GM23338 (cell line): ENCODE measurements around the gene JDP2. TPM values are rescaled to one million over a fixed set of nuclear protein-coding genes. Genes with fewer than 3 reads are reported as not detected.

Experiments used
- ATAC-seq: fragments of 200-7000 bp; cut with Tn5 transposase; 3 replicates; pipeline ENCODE4 v1.9.1; 2020
- DNase-seq: peaks from one replicate; pipeline ENCODE4 v3.0.0-alpha.2; 2015; ENCODE audit warnings: low spot score
- H2AFZ ChIP-seq: fragments of 200-600 bp; sonication (generic); 2 replicates; pipeline ENCODE4 v1.8.0; 2016; ENCODE audit warnings: antibody characterized with exemption, mild to moderate bottlenecking, moderate library complexity
- H3F3A ChIP-seq: fragments of 200-600 bp; sonication (generic); replicated peaks from 2 replicates; pipeline ENCODE4 v1.8.0; 2017; ENCODE audit warnings: antibody characterized with exemption, mixed run types, low read depth
- H3K27ac ChIP-seq: fragments of 200-600 bp; sonication (generic); 2 replicates; pipeline ENCODE4 v1.6.1; 2016; ENCODE audit warnings: low read depth
- H3K27me3 ChIP-seq: fragments of 200-600 bp; sonication (generic); 2 replicates; pipeline ENCODE4 v1.8.0; 2016; ENCODE audit warnings: mild to moderate bottlenecking, mixed run types, moderate library complexity; ENCODE audit not compliant: insufficient read depth
- H3K36me3 ChIP-seq: fragments of 200-600 bp; sonication (generic); 2 replicates; pipeline ENCODE4 v1.8.0; 2016; ENCODE audit warnings: mild to moderate bottlenecking; ENCODE audit not compliant: insufficient read depth
- H3K4me1 ChIP-seq: fragments of 200-600 bp; sonication (generic); 2 replicates; pipeline ENCODE4 v1.8.0; 2016; ENCODE audit warnings: mild to moderate bottlenecking, moderate library complexity; ENCODE audit not compliant: insufficient read depth
- H3K4me2 ChIP-seq: fragments of 200-600 bp; sonication (generic); 2 replicates; pipeline ENCODE4 v1.7.1; 2017; ENCODE audit warnings: mixed run types
- H3K4me3 ChIP-seq: fragments of 200-600 bp; sonication (generic); 2 replicates; pipeline ENCODE4 v1.6.1; 2016; ENCODE audit warnings: mixed run types
- H3K79me2 ChIP-seq: fragments of 200-600 bp; sonication (generic); replicated peaks from 2 replicates; pipeline ENCODE4 v1.8.0; 2017; ENCODE audit warnings: mild to moderate bottlenecking; ENCODE audit not compliant: insufficient read depth
- H3K9me2 ChIP-seq: fragments of 200-600 bp; sonication (generic); 2 replicates; pipeline ENCODE4 v1.8.0; 2017; ENCODE audit not compliant: insufficient read depth
- H4K20me1 ChIP-seq: fragments of 200-600 bp; sonication (generic); replicated peaks from 2 replicates; pipeline ENCODE4 v1.8.0; 2017; ENCODE audit warnings: mild to moderate bottlenecking; ENCODE audit not compliant: insufficient read depth
- H3K27ac Mint-ChIP-seq: 2 replicates; pipeline ENCODE4 v1.8.0; 2020; ENCODE audit warnings: inconsistent platforms, mild to moderate bottlenecking, moderate library complexity, mixed read lengths
- H3K27me3 Mint-ChIP-seq: 3 replicates; pipeline ENCODE4 v1.8.0; 2022; ENCODE audit warnings: low read depth, mild to moderate bottlenecking, moderate library complexity, mixed read lengths, inconsistent platforms; ENCODE audit not compliant: insufficient read depth, poor library complexity
- H3K36me3 Mint-ChIP-seq: 3 replicates; pipeline ENCODE4 v1.8.0; 2021; ENCODE audit warnings: low read depth, mild to moderate bottlenecking, inconsistent platforms, moderate library complexity, mixed read lengths
- H3K4me1 Mint-ChIP-seq: 3 replicates; pipeline ENCODE4 v1.8.0; 2020; ENCODE audit warnings: mild to moderate bottlenecking, inconsistent platforms, mixed read lengths
- H3K4me3 Mint-ChIP-seq: 3 replicates; pipeline ENCODE4 v1.8.0; 2021; ENCODE audit warnings: moderate library complexity, mild to moderate bottlenecking, inconsistent platforms, mixed read lengths
- H3K9me3 Mint-ChIP-seq: 3 replicates; pipeline ENCODE4 v1.8.0; 2020; ENCODE audit warnings: moderate library complexity, mild to moderate bottlenecking, inconsistent platforms, mixed read lengths
- CTCF ChIP-seq, 2 experiments: fragments of 200-600 bp in 1 of 2; sonication (generic) in 1 of 2; conservative IDR thresholded peaks; 2 replicates each; pipeline versions ENCODE4 v1.5.1 to v1.6.1; 2016 to 2017; ENCODE audit warnings: antibody characterized with exemption in 2 of 2, low read depth in 2 of 2, mild to moderate bottlenecking in 2 of 2, moderate library complexity in 1 of 2
- EZH2 ChIP-seq: fragments of 200-600 bp; sonication (generic); IDR thresholded peaks from one replicate; pipeline ENCODE4 v1.8.0; 2017; ENCODE audit warnings: antibody characterized with exemption, mild to moderate bottlenecking, low read depth; ENCODE audit not compliant: unreplicated experiment
- EZH2phosphoT487 ChIP-seq: fragments of 200-600 bp; sonication (generic); IDR thresholded peaks from one replicate; pipeline ENCODE4 v1.8.1; 2018; ENCODE audit warnings: antibody characterized with exemption; ENCODE audit not compliant: unreplicated experiment
- JUNB ChIP-seq: IDR thresholded peaks from one replicate; pipeline ENCODE4 v1.6.1; 2016; ENCODE audit warnings: antibody characterized with exemption; ENCODE audit not compliant: unreplicated experiment
- POLR2AphosphoS5 ChIP-seq: IDR thresholded peaks from 2 replicates; pipeline ENCODE4 v1.6.1; 2016; ENCODE audit warnings: antibody characterized with exemption, low read depth
- REST ChIP-seq: IDR thresholded peaks from one replicate; pipeline ENCODE4 v1.6.1; 2018; ENCODE audit warnings: antibody characterized with exemption; ENCODE audit not compliant: unreplicated experiment
- STAT1 ChIP-seq: IDR thresholded peaks from one replicate; pipeline ENCODE4 v1.6.1; 2016; ENCODE audit warnings: antibody characterized with exemption; ENCODE audit not compliant: unreplicated experiment
- ZNF114 ChIP-seq: fragments of 250-450 bp; sonication (Bioruptor Pico); IDR thresholded peaks from 2 replicates; pipeline ENCODE4 v1.5.0; 2020; ENCODE audit warnings: mild to moderate bottlenecking, moderate library complexity
- ZNF331 ChIP-seq: fragments of 250-450 bp; sonication (Bioruptor Pico); IDR thresholded peaks from 2 replicates; pipeline ENCODE4 v1.5.0; 2020; ENCODE audit warnings: low read depth, mild to moderate bottlenecking, moderate library complexity
- ZNF462 ChIP-seq: fragments of 250-450 bp; sonication (Bioruptor Pico); IDR thresholded peaks from 2 replicates; pipeline ENCODE4 v1.5.0; 2020; ENCODE audit warnings: mild to moderate bottlenecking, moderate library complexity
- polyA plus RNA-seq: library from polyadenylated mRNA; unstranded; fragments of >200 nt; fragmentation: Nextera tagmentation; extraction: Ambion mirVana; gene quantifications from 2 replicates; pipeline ENCODE4 v1.2.1, GENCODE V29; 2016
- total RNA-seq: library from RNA; depleted of rRNA; stranded (reverse); fragments of >200 nt; shearing (Covaris generic); gene quantifications from 2 replicates; pipeline ENCODE4 v1.2.3, GENCODE V29; 2014

JDP2 gene
- total and polyA plus RNA-seq, 2 experiments from 2014 or later, result 12.5 to 38.9 TPM

GRCh38 chr14:75519826-75520728 is 92.3 kb downstream of the JDP2 start (continued):
- TF ChIP-seq ZNF462 (CRISPR knock-in tag), result no peak
- TF ChIP-seq EZH2phosphoT487, result no peak

GRCh38 chr14:75520852-75521251 is 93.0 kb downstream of the JDP2 start:
- H3K36me3 Mint-ChIP-seq, result no peaks in the 10 kb centered on the region
- Histone ChIP-seq H4K20me1 (no peaks in the 10 kb centered on the region), H3K4me2 (no peak overlapping the region), H3K36me3 (no peaks in the 10 kb centered on the region), H3K27me3 (no peaks in the 10 kb centered on the region), H3K79me2 (no peaks in the 10 kb centered on the region), H3K4me1 (peaks cover 7% of the 10 kb centered on the region; the same call in 1 of the 2 replicates), H3K27ac (no peak overlapping the region), H3K9me2 (peaks cover 3% of the 10 kb centered on the region; the same call in 1 of the 2 replicates), H3K4me3 (no peak overlapping the region), H3F3A (no peaks in the 10 kb centered on the region), H2AFZ (no peak overlapping the region)
- TF ChIP-seq CTCF (conservative IDR thresholded peaks at IDR 0.05; ENCODE audit: low read depth in 2 of 2), result no peak
- TF ChIP-seq STAT1, result no peak
- no peak for TF ChIP-seq REST
- no peak for TF ChIP-seq ZNF114
- no peak for TF ChIP-seq POLR2AphosphoS5
- TF ChIP-seq EZH2, result no peak
- no peak for TF ChIP-seq ZNF331 (CRISPR knock-in tag)
- TF ChIP-seq EZH2phosphoT487, result no peak
- TF ChIP-seq JUNB, result no peak
- no peak overlapping the region for H3K4me3 Mint-ChIP-seq
- no peak for ATAC-seq
- no peak for DNase-seq
- peaks cover 10% of the 10 kb centered on the region for H3K4me1 Mint-ChIP-seq
- H3K27me3 Mint-ChIP-seq, result peaks cover 6% of the 10 kb centered on the region
- H3K27ac Mint-ChIP-seq, result no peak overlapping the region
- H3K9me3 Mint-ChIP-seq, result no peaks in the 10 kb centered on the region
